B cell (primary cell): Measurements from ENCODE around the gene TDRD5. TPM values are rescaled to one million over a fixed set of nuclear protein-coding genes. Genes with fewer than 3 reads are reported as not detected.

Experiments used
- ATAC-seq: fragments of 200-7000 bp; cut with Tn5 transposase; one replicate; pipeline ENCODE4 v1.10.0; 2021; ENCODE audit warnings: low read depth, mild to moderate bottlenecking, moderate number of reproducible peaks, moderate library complexity
- CTCF ChIA-PET: fragments of 350-600 bp; sonication (Branson Sonifier 250); formaldehyde crosslinking; loops from one replicate; lab custom pipeline; 2021; ENCODE audit warnings: antibody characterized with exemption, inconsistent platforms; lab: Charles Lee
- POLR2A ChIA-PET: fragments of 350-600 bp; sonication (Branson Sonifier 250); formaldehyde crosslinking; loops from one replicate; lab custom pipeline; 2021; ENCODE audit warnings: antibody characterized with exemption; lab: Charles Lee
- DNase-seq: peaks from one replicate; pipeline ENCODE4 v3.0.0; 2013
- H2AFZ ChIP-seq: 2 replicates; pipeline ENCODE4 v1.6.1; 2012; ENCODE audit warnings: mild to moderate bottlenecking, low read depth, low read length; ENCODE audit not compliant: insufficient read depth, poor library complexity, severe bottlenecking
- H3K27ac ChIP-seq, 2 donors: 1 replicate in 1 of 2; 2 replicates in 1 of 2; pipeline ENCODE4 v1.5.1; 2012 to 2013; ENCODE audit warnings: low read length in 2 of 2, mild to moderate bottlenecking in 2 of 2, moderate library complexity in 1 of 2
- H3K27me3 ChIP-seq, 4 experiments: fragments of 200-600 bp in 1 of 4; sonication (generic) in 1 of 4; replicated peaks in 1 of 4; 1 replicate in 2 of 4; 2 replicates in 2 of 4; pipeline versions ENCODE4 v1.6.1 to v1.7.0; 2013 to 2016; ENCODE audit warnings: low read length in 3 of 4, mild to moderate bottlenecking in 2 of 4, mixed read lengths in 1 of 4, moderate library complexity in 1 of 4; ENCODE audit not compliant: insufficient read depth in 4 of 4, control insufficient read depth in 3 of 4; ENCODE audit errors: control extremely low read depth in 1 of 4
- H3K36me3 ChIP-seq, 2 experiments: replicated peaks in 1 of 2; 1 replicate in 1 of 2; 2 replicates in 1 of 2; pipeline versions ENCODE4 v1.6.1 to v1.7.1; 2013; ENCODE audit warnings: low read length in 1 of 2; ENCODE audit not compliant: insufficient read depth in 2 of 2, control insufficient read depth in 1 of 2; ENCODE audit errors: control extremely low read depth in 1 of 2, extremely low read depth in 1 of 2
- H3K4me1 ChIP-seq, 2 donors: fragments of 200-600 bp in 1 of 2; sonication (generic) in 1 of 2; 1 replicate in 1 of 2; 2 replicates in 1 of 2; pipeline versions ENCODE4 v1.5.1 to v1.6.1; 2013 to 2017; ENCODE audit warnings: low read length in 2 of 2; ENCODE audit not compliant: control insufficient read depth in 2 of 2, insufficient read depth in 2 of 2
- H3K4me2 ChIP-seq: replicated peaks from 2 replicates; pipeline ENCODE3; 2012; ENCODE audit warnings: mild to moderate bottlenecking, low read depth, low read length; ENCODE audit not compliant: poor library complexity, severe bottlenecking
- H3K4me3 ChIP-seq, 5 experiments: fragments of 200-600 bp in 1 of 5; sonication (generic) in 1 of 5; 1 replicate in 3 of 5; 2 replicates in 2 of 5; pipeline versions ENCODE4 v1.5.1 to v1.7.0; 2011 to 2016; ENCODE audit warnings: low read length in 4 of 5, mild to moderate bottlenecking in 4 of 5, low read depth in 2 of 5, control low read depth in 1 of 5, moderate library complexity in 1 of 5; ENCODE audit not compliant: insufficient read depth in 1 of 5; ENCODE audit errors: control extremely low read depth in 1 of 5, extremely low read depth in 1 of 5
- H3K79me2 ChIP-seq: fragments of 200-600 bp; sonication (generic); one replicate; pipeline ENCODE4 v1.6.0; 2016; ENCODE audit warnings: low read length; ENCODE audit not compliant: control insufficient read depth, insufficient read depth
- H3K9ac ChIP-seq: fragments of 200-600 bp; sonication (generic); 2 replicates; pipeline ENCODE4 v1.6.1; 2017; ENCODE audit warnings: mild to moderate bottlenecking, low read length, moderate library complexity
- H3K9me3 ChIP-seq, 3 donors: one replicate each; pipeline versions ENCODE4 v1.6.1 to v1.7.1; 2013; ENCODE audit warnings: low read length in 2 of 3; ENCODE audit not compliant: control insufficient read depth in 2 of 3, insufficient read depth in 1 of 3; ENCODE audit errors: control extremely low read depth in 1 of 3
- H4K20me1 ChIP-seq: 2 replicates; pipeline ENCODE4 v1.6.0; 2012; ENCODE audit warnings: mild to moderate bottlenecking, low read length; ENCODE audit not compliant: insufficient read depth, control insufficient read depth, poor library complexity, severe bottlenecking
- H3K27ac Mint-ChIP-seq: one replicate; pipeline ENCODE4 v1.8.0; 2021; ENCODE audit warnings: mixed read lengths
- H3K27me3 Mint-ChIP-seq: one replicate; pipeline ENCODE4 v1.8.0; 2021; ENCODE audit warnings: mixed read lengths
- H3K4me1 Mint-ChIP-seq: one replicate; pipeline ENCODE4 v1.8.0; 2021; ENCODE audit warnings: mixed read lengths
- H3K4me3 Mint-ChIP-seq: one replicate; pipeline ENCODE4 v1.8.0; 2021; ENCODE audit warnings: mixed read lengths
- H3K9me3 Mint-ChIP-seq: one replicate; pipeline ENCODE4 v1.8.0; 2022; ENCODE audit warnings: mixed read lengths; ENCODE audit not compliant: insufficient read depth
- EZH2 ChIP-seq: IDR thresholded peaks from 2 replicates; pipeline ENCODE4 v1.6.1; 2012; ENCODE audit warnings: borderline replicate concordance, low read depth, mild to moderate bottlenecking, moderate library complexity, low read length; ENCODE audit not compliant: insufficient read depth, poor library complexity, severe bottlenecking
- intact Hi-C: fragments of 100-400 bp; cut with micrococcal nuclease; formaldehyde crosslinking; loops from one replicate; pipeline ENCODE4 v1.10.0; 2022
- polyA plus RNA-seq: library from polyadenylated mRNA; depleted of rRNA; stranded (reverse); fragments of >200 nt; gene quantifications from 2 replicates; pipeline ENCODE4 v1.2.3, GENCODE V29; 2012
- total RNA-seq, 2 donors: library from RNA; stranded (reverse); fragments of 120-200 nt in 1 of 2; gene quantifications; 1 replicate in 1 of 2; 2 replicates in 1 of 2; pipeline versions ENCODE4 v1.2.3 to v1.2.4, GENCODE V29; 2013 to 2022
- TF ChIP-seq, protein P1 (sequence below): fragments of 200-600 bp; IDR thresholded peaks from one replicate; pipeline ENCODE4 v1.8.0; 2022; ENCODE audit warnings: antibody characterized with exemption, mild to moderate bottlenecking

TDRD5 gene
- total and polyA plus RNA-seq, 2 donors (not counting 1 experiment from before 2014, with no cell fraction given): not detected

DNA sequence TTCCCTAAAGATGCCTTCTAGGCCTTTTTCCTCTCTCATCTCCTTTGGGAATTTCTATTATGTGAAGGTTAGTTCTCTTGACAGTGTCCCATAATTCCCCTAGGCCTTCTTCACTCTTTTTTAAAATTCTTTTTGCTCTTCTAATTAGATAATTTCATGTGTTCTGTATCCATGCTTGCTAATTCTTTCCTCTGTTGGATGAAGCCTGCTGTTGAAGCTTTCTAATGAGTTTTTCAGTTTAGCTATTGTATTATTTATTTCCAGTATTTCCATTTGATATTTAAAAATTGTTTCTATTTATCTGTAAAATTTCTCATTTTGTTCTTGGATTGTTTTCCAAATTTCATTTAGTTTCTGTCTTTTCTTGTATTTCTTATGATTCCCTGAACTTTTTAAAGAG lies 123.0 kb downstream of the TDRD5 start:
- Histone ChIP-seq H2AFZ (no peak overlapping the region), H4K20me1 (no peaks in the 10 kb centered on the region), H3K9me3 (peaks cover 3 to 46% (median 9%) of the 10 kb centered on the region in 3 donors), H3K4me3 (no peak overlapping the region), H3K4me2 (no peak overlapping the region), H3K79me2 (no peaks in the 10 kb centered on the region), H3K9ac (no peak overlapping the region), H3K27me3 (no peaks in the 10 kb centered on the region), H3K27ac (no peak overlapping the region), H3K36me3 (no peaks in the 10 kb centered on the region), H3K4me1 (no peaks in the 10 kb centered on the region)
- DNase-seq (no peak), ATAC-seq (no peak)
- Mint-ChIP-seq H3K27ac (no peak overlapping the region), H3K27me3 (peaks cover 22% of the 10 kb centered on the region), H3K9me3 (peaks cover 33% of the 10 kb centered on the region), H3K4me3 (no peak overlapping the region), H3K4me1 (peaks cover 3% of the 10 kb centered on the region)
- ChIA-PET CTCF (no interaction called here), POLR2A (no interaction called here)
- TF ChIP-seq EZH2: no peak
- TF ChIP-seq, protein P1, sequence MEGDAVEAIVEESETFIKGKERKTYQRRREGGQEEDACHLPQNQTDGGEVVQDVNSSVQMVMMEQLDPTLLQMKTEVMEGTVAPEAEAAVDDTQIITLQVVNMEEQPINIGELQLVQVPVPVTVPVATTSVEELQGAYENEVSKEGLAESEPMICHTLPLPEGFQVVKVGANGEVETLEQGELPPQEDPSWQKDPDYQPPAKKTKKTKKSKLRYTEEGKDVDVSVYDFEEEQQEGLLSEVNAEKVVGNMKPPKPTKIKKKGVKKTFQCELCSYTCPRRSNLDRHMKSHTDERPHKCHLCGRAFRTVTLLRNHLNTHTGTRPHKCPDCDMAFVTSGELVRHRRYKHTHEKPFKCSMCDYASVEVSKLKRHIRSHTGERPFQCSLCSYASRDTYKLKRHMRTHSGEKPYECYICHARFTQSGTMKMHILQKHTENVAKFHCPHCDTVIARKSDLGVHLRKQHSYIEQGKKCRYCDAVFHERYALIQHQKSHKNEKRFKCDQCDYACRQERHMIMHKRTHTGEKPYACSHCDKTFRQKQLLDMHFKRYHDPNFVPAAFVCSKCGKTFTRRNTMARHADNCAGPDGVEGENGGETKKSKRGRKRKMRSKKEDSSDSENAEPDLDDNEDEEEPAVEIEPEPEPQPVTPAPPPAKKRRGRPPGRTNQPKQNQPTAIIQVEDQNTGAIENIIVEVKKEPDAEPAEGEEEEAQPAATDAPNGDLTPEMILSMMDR: no peak
- intact Hi-C loops: no loop called here

DNA sequence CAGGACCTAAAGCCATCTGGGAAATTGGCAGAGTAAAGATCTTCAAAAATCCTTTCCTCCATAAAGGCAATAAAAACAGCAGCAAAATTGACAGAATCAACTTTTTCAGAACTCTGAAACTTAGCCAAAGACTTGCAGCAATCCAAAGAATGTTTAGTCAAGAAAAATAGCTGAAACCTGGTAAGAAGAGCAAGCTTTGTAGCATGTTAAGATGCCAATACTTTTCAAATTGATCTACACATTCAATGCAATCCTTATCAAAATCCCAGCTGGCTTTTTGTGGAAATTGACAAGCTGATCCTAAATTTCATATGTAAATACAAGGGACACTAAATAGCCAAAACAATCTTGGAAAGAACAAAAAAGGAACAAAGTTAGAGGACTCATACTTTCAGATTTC lies 127.6 kb downstream of the TDRD5 start:
- H3K27me3 Mint-ChIP-seq: peaks cover 10% of the 10 kb centered on the region

More for the DNA sequence above, 127.6 kb downstream of the TDRD5 start:
- ATAC-seq: no peak
- Mint-ChIP-seq H3K9me3 (peaks cover 31% of the 10 kb centered on the region), H3K4me1 (no peaks in the 10 kb centered on the region), H3K27ac (no peak overlapping the region), H3K4me3 (no peak overlapping the region)
- H3K4me3 ChIP-seq: no peak overlapping the region
- no peak for DNase-seq
- no peaks in the 10 kb centered on the region for H3K79me2 ChIP-seq
- no peak for TF ChIP-seq EZH2
- TF ChIP-seq, protein P1: no peak
- peaks cover 6 to 42% (median 8%) of the 10 kb centered on the region in 3 donors for H3K9me3 ChIP-seq
- no peak overlapping the region for H3K4me2 ChIP-seq
- H4K20me1 ChIP-seq: no peaks in the 10 kb centered on the region
- H2AFZ ChIP-seq: no peak overlapping the region
- no peak overlapping the region for H3K27ac ChIP-seq
- intact Hi-C loops: no loop called here
- no peaks in the 10 kb centered on the region for H3K36me3 ChIP-seq
- no peak overlapping the region for H3K9ac ChIP-seq
- H3K27me3 ChIP-seq: no peaks in the 10 kb centered on the region
- POLR2A ChIA-PET: no interaction called here
- CTCF ChIA-PET: interaction anchor here (0.9 kb wide), 1 partner anchor 13 kb away, joined by 3 read pairs; no protein-coding TSS in a partner anchor
- no peaks in the 10 kb centered on the region for H3K4me1 ChIP-seq
